Measurements from ENCODE around the gene ATXN10.

ATXN10 gene

DNA sequence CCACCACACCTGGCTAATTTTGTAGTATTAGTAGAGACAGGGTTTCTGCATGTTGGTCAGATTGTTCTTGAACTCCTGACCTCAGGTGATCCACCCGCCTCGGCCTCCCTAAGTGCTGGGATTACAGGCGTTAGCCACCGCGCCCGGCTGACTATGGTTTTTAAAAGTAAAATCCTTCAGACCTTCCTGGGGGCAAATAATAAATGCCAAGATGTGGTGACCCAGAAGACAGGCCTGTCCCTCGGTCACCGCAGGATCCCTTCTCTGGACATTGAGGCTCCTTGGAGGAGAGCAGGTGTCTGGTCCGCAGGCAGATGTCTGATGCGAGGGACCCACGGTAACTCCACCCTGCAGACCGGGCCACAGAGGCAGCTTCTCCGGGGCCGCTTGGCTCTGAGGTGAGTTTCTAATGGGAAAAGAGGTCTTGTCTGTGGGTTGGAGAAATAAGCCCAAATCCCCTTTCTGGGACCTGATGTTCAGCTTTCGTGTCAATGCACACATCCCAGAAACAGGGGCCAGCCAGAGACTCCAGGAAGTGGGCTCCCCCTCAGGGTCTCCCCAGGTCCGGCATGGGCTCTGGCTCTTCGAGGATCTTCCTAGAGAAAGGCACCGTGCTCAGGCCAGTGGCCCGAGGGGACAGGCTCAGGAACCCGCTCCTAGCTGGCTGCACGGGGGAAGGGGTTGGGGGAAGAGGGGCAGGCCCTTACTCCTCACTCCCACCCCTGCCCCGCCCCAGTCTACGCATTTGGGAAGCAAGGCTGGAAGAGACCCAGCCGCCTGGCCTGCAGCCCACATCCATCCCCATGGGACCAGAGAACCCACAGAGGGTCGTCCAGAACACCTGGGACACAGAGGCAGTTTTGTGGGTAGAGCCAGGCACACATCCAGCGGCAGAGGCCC, 204.8 kb downstream of the ATXN10 start:
- H3K27me3 ChIP-seq (ENCODE audit: insufficient read depth, poor library complexity, severe bottlenecking) = no peaks in the 10 kb centered on the region
- H3K36me3 ChIP-seq (ENCODE audit: low read depth) = no peaks in the 10 kb centered on the region
- H3K4me1 ChIP-seq (ENCODE audit: insufficient read depth, poor library complexity, severe bottlenecking) = no peaks in the 10 kb centered on the region

GRCh38 chr22:45877036-45877380, 205.4 kb downstream of the ATXN10 start:
- Histone ChIP-seq H3K9me3 (ENCODE audit: severe bottlenecking) (no peaks in the 10 kb centered on the region), H3K36me3 (ENCODE audit: low read depth) (no peaks in the 10 kb centered on the region), H3K4me3 (ENCODE audit: severe bottlenecking) (no peak overlapping the region), H3K4me1 (ENCODE audit: insufficient read depth, poor library complexity, severe bottlenecking) (no peaks in the 10 kb centered on the region), H3K27me3 (ENCODE audit: insufficient read depth, poor library complexity, severe bottlenecking) (no peaks in the 10 kb centered on the region), H3K27ac (ENCODE audit: poor library complexity, severe bottlenecking) (no peak overlapping the region)
- no peak for ATAC-seq (ENCODE audit: low read depth)
- TF ChIP-seq CTCF (IDR thresholded peaks at IDR 0.05; ENCODE audit: poor library complexity, severe bottlenecking) = no peak
- DNase-seq (ENCODE audit: low spot score) = no peak

More for the DNA sequence above, 204.8 kb downstream of the ATXN10 start:
- no peak for ATAC-seq (ENCODE audit: low read depth)
- no peak for DNase-seq (ENCODE audit: low spot score)
- Histone ChIP-seq H3K4me3 (ENCODE audit: severe bottlenecking) (no peak overlapping the region), H3K9me3 (ENCODE audit: severe bottlenecking) (no peaks in the 10 kb centered on the region), H3K27ac (ENCODE audit: poor library complexity, severe bottlenecking) (no peak overlapping the region)
- no peak for TF ChIP-seq CTCF (IDR thresholded peaks at IDR 0.05; ENCODE audit: poor library complexity, severe bottlenecking)

- no peak for ATAC-seq (ENCODE audit: low read depth)
- no peak for DNase-seq (ENCODE audit: low spot score)
- Histone ChIP-seq H3K4me3 (ENCODE audit: severe bottlenecking) (no peak overlapping the region), H3K36me3 (ENCODE audit: low read depth) (no peaks in the 10 kb centered on the region), H3K9me3 (ENCODE audit: severe bottlenecking) (no peaks in the 10 kb centered on the region), H3K27me3 (ENCODE audit: insufficient read depth, poor library complexity, severe bottlenecking) (no peaks in the 10 kb centered on the region), H3K27ac (ENCODE audit: poor library complexity, severe bottlenecking) (no peak overlapping the region), H3K4me1 (ENCODE audit: insufficient read depth, poor library complexity, severe bottlenecking) (no peaks in the 10 kb centered on the region)
- no peak for TF ChIP-seq CTCF (IDR thresholded peaks at IDR 0.05; ENCODE audit: poor library complexity, severe bottlenecking)
Observed at GRCh38 chr22:45877651-45878050, 206.0 kb downstream of the ATXN10 start.

DNA sequence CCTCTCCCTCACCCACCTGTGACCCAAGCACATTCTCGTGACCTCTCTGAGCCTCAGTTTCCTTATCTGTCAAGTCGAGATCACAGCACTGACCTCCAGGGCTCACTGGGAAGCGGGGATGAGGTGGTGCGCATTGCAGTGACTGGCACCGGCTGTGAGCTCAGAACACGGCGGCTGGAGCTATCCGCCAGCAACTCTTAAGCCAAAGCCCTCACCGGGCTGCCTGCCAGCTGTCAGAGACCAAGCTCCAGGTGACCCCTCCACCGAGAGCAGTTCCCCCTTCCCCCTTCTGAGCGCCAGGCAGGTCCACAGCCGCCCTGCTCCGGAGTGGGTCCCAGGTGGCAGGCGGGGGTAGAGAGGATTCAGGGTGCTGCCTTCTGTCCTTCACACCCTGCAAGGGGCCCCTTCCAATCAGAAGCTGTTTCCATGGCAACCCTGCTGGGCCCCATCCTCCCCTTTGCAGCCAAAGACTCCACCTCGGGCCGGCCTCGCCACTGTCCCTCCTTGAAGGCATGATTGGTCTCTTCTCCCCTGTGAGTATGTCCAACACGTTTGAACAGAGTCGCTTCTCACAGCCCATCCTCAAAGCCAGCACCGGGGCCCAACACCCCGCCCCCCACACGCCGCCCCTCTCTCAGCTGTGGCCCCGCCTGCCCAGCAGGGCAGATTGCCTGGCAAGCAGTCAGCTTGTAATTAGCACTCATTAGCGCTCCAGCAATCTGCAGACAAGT, 206.6 kb downstream of the ATXN10 start:
- no peaks in the 10 kb centered on the region for H3K9me3 ChIP-seq (ENCODE audit: severe bottlenecking)
- DNase-seq (ENCODE audit: low spot score) = no peak
- ATAC-seq (ENCODE audit: low read depth) = no peak
- no peak for TF ChIP-seq CTCF (IDR thresholded peaks at IDR 0.05; ENCODE audit: poor library complexity, severe bottlenecking)
- no peaks in the 10 kb centered on the region for H3K36me3 ChIP-seq (ENCODE audit: low read depth)
- H3K4me3 ChIP-seq (ENCODE audit: severe bottlenecking) = no peak overlapping the region
- no peaks in the 10 kb centered on the region for H3K4me1 ChIP-seq (ENCODE audit: insufficient read depth, poor library complexity, severe bottlenecking)
- H3K27me3 ChIP-seq (ENCODE audit: insufficient read depth, poor library complexity, severe bottlenecking) = no peaks in the 10 kb centered on the region
- H3K27ac ChIP-seq (ENCODE audit: poor library complexity, severe bottlenecking) = no peak overlapping the region

All from RWPE2 (cell line).